SH-SY5Y (cell line): ENCODE measurements around the gene OPALIN.

Source experiments
- GATA2 ChIP-seq: IDR thresholded peaks from 2 replicates; pipeline ENCODE4 v1.6.1; 2011; ENCODE audit warnings: mild to moderate bottlenecking, low read depth, low read length
- GATA3 ChIP-seq: IDR thresholded peaks from 2 replicates; pipeline ENCODE4 v1.6.1; 2011; ENCODE audit warnings: low read depth, mild to moderate bottlenecking, low read length, moderate library complexity

DNA sequence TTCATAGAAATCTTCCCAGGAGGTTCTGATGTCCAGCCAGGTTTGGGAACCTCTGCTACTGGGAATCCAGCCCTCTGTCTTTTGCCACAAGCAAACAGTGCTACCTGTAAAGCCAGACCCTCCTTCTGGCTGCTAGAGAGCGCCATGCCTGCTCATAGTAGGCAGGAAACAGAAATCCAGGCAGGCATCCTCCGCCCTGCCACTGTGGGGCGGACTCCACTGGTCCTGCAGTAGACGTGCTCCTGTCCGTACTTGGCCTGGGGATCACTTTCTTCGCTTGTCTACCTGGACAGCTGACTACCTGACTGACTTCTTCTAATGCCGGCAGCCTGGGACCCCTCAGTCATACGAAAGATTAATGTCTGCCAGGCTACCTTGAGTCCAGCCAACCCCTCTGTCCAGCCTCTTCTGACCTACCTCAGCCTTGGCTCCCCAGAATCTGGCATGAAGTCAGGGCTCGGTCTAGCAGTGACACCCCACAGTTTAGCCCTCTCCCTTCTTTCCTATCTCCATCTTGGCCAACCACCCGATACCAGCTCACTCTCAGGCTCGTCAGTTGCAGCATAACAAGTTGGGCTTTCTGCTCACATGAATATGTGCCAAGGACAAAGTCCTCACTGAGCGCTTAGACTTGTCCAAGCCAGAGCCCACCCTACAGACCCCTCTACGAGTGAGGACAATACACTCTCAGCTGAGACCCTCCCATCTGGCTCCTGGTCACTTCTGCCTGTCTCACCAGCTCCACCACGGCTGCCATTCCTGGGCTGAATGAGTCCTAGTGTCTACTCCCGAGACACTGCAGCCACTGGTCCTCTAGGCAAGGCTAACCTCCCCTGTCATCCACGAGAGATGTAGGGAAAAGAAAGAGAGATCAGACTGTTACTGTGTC lies 43.9 kb upstream of the OPALIN start:
- no peak for TF ChIP-seq GATA3
- no peak for TF ChIP-seq GATA2
